ENCODE measurements around the gene SUPT16H.
"Not testable (repeated sequence)": the region's sequence is repeated elsewhere in the genome, so short reads cannot be mapped to it uniquely, and the experiment has no call there.

DNA sequence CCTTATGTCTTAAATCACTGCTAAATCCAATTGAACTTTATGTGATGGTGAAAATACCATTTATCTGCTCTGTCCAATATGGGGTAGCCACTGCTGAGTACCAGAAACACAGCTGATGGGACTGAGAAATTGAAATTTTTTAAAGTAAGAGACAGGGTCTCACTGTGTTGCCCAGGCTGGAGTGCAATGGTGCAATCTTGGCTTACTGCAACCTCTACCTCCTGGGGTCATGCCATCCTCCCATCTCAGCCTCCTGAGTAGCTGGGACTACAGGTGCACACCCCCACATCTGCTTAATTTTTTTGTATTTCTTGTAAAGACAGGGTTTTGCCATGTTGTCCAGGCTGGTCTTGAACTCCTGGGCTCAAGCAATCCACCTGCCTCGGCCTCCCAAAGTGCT, 11.0 kb downstream of the SUPT16H start:
- TF ChIP-seq, protein P1, sequence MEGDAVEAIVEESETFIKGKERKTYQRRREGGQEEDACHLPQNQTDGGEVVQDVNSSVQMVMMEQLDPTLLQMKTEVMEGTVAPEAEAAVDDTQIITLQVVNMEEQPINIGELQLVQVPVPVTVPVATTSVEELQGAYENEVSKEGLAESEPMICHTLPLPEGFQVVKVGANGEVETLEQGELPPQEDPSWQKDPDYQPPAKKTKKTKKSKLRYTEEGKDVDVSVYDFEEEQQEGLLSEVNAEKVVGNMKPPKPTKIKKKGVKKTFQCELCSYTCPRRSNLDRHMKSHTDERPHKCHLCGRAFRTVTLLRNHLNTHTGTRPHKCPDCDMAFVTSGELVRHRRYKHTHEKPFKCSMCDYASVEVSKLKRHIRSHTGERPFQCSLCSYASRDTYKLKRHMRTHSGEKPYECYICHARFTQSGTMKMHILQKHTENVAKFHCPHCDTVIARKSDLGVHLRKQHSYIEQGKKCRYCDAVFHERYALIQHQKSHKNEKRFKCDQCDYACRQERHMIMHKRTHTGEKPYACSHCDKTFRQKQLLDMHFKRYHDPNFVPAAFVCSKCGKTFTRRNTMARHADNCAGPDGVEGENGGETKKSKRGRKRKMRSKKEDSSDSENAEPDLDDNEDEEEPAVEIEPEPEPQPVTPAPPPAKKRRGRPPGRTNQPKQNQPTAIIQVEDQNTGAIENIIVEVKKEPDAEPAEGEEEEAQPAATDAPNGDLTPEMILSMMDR (IDR thresholded peaks at IDR 0.05) = not testable (repeated sequence)
- TF ChIP-seq POLR2A (IDR thresholded peaks at IDR 0.05) = not testable (repeated sequence)
